H1 (cell line): ENCODE results near the gene ARHGEF39. TPM values are rescaled to one million over a fixed set of nuclear protein-coding genes. Genes with fewer than 3 reads are reported as not detected.

ENCODE experiments used
- CTCF ChIA-PET: fragments of 300-600 bp; sonication (Branson Sonifier 250); formaldehyde crosslinking; loops from one replicate; lab custom pipeline; 2021; ENCODE audit not compliant: partially characterized antibody; lab: Charles Lee
- POLR2A ChIA-PET: fragments of 300-600 bp; sonication (Branson Sonifier 250); formaldehyde crosslinking; loops from one replicate; lab custom pipeline; 2021; ENCODE audit warnings: inconsistent platforms; ENCODE audit not compliant: partially characterized antibody; lab: Charles Lee
- DNase-seq, 2 experiments: peaks; one replicate each; pipeline versions ENCODE4 v3.0.0 to v3.0.0-alpha.2; 2010 to 2022; ENCODE audit warnings: low spot score in 2 of 2, low read depth in 1 of 2, mixed read lengths in 1 of 2
- FAIRE-seq: peaks from 2 replicates; lab custom pipeline; 2011; peaks lifted over from hg19 to GRCh38; lab: Jason Lieb, UNC
- H2AFZ ChIP-seq: 2 replicates; pipeline ENCODE4 v1.8.1; 2012; ENCODE audit warnings: low read length, inconsistent platforms
- H2AK5ac ChIP-seq: 2 replicates; pipeline ENCODE4 v1.6.1; 2013; ENCODE audit warnings: low read depth, low read length
- H2BK120ac ChIP-seq: replicated peaks from 2 replicates; pipeline ENCODE3; 2013; ENCODE audit warnings: low read depth, low read length, inconsistent platforms
- H2BK12ac ChIP-seq: 2 replicates; pipeline ENCODE4 v1.6.1; 2013; ENCODE audit warnings: low read depth, low read length
- H2BK15ac ChIP-seq: 2 replicates; pipeline ENCODE4 v1.6.1; 2013; ENCODE audit warnings: low read length
- H2BK20ac ChIP-seq: 2 replicates; pipeline ENCODE4 v1.6.1; 2013; ENCODE audit warnings: low read length
- H2BK5ac ChIP-seq: 2 replicates; pipeline ENCODE4 v1.6.1; 2013; ENCODE audit warnings: low read depth, low read length
- H3K14ac ChIP-seq: 2 replicates; pipeline ENCODE4 v1.6.1; 2013; ENCODE audit warnings: inconsistent platforms; ENCODE audit not compliant: insufficient read length
- H3K18ac ChIP-seq: 2 replicates; pipeline ENCODE4 v1.6.1; 2013; ENCODE audit warnings: low read length; ENCODE audit errors: extremely low read depth
- H3K23ac ChIP-seq: 2 replicates; pipeline ENCODE4 v1.6.1; 2013; ENCODE audit warnings: inconsistent platforms; ENCODE audit not compliant: insufficient read length
- H3K23me2 ChIP-seq: 2 replicates; pipeline ENCODE4 v1.6.1; 2013; ENCODE audit warnings: low read depth, low read length
- H3K27ac ChIP-seq: 2 replicates; pipeline ENCODE4 v1.6.1; 2011; ENCODE audit warnings: low read depth, low read length, inconsistent platforms
- H3K27me3 ChIP-seq, 4 experiments: replicated peaks in 1 of 4; 1 replicate in 1 of 4; 2 replicates in 3 of 4; pipeline versions ENCODE4 v1.6.1 to v1.8.1; 2011 to 2013; ENCODE audit warnings: low read length in 3 of 4, mild to moderate bottlenecking in 3 of 4, inconsistent platforms in 2 of 4, mixed read lengths in 2 of 4, moderate library complexity in 1 of 4; ENCODE audit not compliant: control insufficient read depth in 3 of 4, insufficient read depth in 3 of 4; ENCODE audit errors: extremely low read depth in 1 of 4
- H3K36me3 ChIP-seq, 4 experiments: 2 replicates each; pipeline versions ENCODE4 v1.6.1 to v1.8.1; 2011 to 2013; ENCODE audit warnings: mild to moderate bottlenecking in 4 of 4, low read length in 3 of 4, moderate library complexity in 2 of 4, control low read depth in 1 of 4, inconsistent platforms in 1 of 4; ENCODE audit not compliant: insufficient read depth in 4 of 4, control insufficient read depth in 2 of 4
- H3K4ac ChIP-seq: replicated peaks from 2 replicates; pipeline ENCODE3; 2013; ENCODE audit warnings: low read length, low read depth, mixed read lengths, inconsistent platforms; ENCODE audit not compliant: insufficient read length
- H3K4me1 ChIP-seq, 4 experiments: replicated peaks in 1 of 4; 1 replicate in 1 of 4; 2 replicates in 3 of 4; pipeline versions ENCODE4 v1.6.1 to v1.8.1; 2011 to 2013; ENCODE audit warnings: low read length in 3 of 4, inconsistent platforms in 2 of 4, mixed read lengths in 1 of 4; ENCODE audit not compliant: insufficient read depth in 4 of 4, control insufficient read depth in 3 of 4
- H3K4me2 ChIP-seq, 2 experiments: 2 replicates each; pipeline versions ENCODE4 v1.6.1 to v1.8.1; 2011 to 2013; ENCODE audit warnings: low read depth in 2 of 2, low read length in 2 of 2, control low read depth in 1 of 2, inconsistent platforms in 1 of 2, mild to moderate bottlenecking in 1 of 2; ENCODE audit not compliant: insufficient read depth in 1 of 2
- H3K4me3 ChIP-seq, 4 experiments: fragments of 200-600, 300-600 bp in 1 of 4; sonication (generic), shearing (Covaris generic), sonication (Bioruptor Twin) in 1 of 4; 2 replicates each; pipeline versions ENCODE4 v1.5.1 to v1.8.1; 2011 to 2016; ENCODE audit warnings: low read length in 4 of 4, low read depth in 3 of 4, control low read depth in 2 of 4, inconsistent platforms in 2 of 4, mild to moderate bottlenecking in 2 of 4, mixed read lengths in 1 of 4, moderate library complexity in 1 of 4; ENCODE audit not compliant: insufficient read depth in 2 of 4; ENCODE audit errors: extremely low read depth in 1 of 4
- H3K56ac ChIP-seq: replicated peaks from 2 replicates; pipeline ENCODE3; 2013; ENCODE audit warnings: low read depth, mild to moderate bottlenecking, mixed read lengths, low read length, inconsistent platforms; ENCODE audit not compliant: insufficient read length
- H3K79me1 ChIP-seq: 2 replicates; pipeline ENCODE4 v1.6.1; 2013; ENCODE audit warnings: low read depth, low read length, control low read depth
- H3K79me2 ChIP-seq, 2 experiments: 2 replicates each; pipeline versions ENCODE4 v1.6.1 to v1.8.1; 2012 to 2013; ENCODE audit warnings: low read length in 2 of 2, mild to moderate bottlenecking in 2 of 2, inconsistent platforms in 1 of 2; ENCODE audit not compliant: insufficient read depth in 2 of 2, control insufficient read depth in 1 of 2
- H3K9ac ChIP-seq, 4 experiments: replicated peaks in 1 of 4; 1 replicate in 1 of 4; 2 replicates in 3 of 4; pipeline versions ENCODE4 v1.6.1 to v1.8.1; 2011 to 2013; ENCODE audit warnings: low read depth in 3 of 4, low read length in 3 of 4, control low read depth in 2 of 4, mild to moderate bottlenecking in 2 of 4, moderate library complexity in 2 of 4, inconsistent platforms in 1 of 4; ENCODE audit errors: extremely low read depth in 1 of 4
- H3K9me3 ChIP-seq, 2 experiments: 2 replicates each; pipeline versions ENCODE4 v1.6.1 to v1.8.1; 2012 to 2013; ENCODE audit warnings: mild to moderate bottlenecking in 2 of 2, moderate library complexity in 2 of 2, control low read depth in 1 of 2, inconsistent platforms in 1 of 2, low read depth in 1 of 2, low read length in 1 of 2, mixed read lengths in 1 of 2; ENCODE audit not compliant: insufficient read depth in 2 of 2
- H4K20me1 ChIP-seq, 2 experiments: replicated peaks in 1 of 2; 2 replicates each; pipeline versions ENCODE3 to v1.8.1; 2011 to 2013; ENCODE audit warnings: inconsistent platforms in 2 of 2, low read length in 2 of 2, mild to moderate bottlenecking in 1 of 2; ENCODE audit not compliant: insufficient read depth in 2 of 2, control insufficient read depth in 1 of 2
- H4K5ac ChIP-seq: 2 replicates; pipeline ENCODE4 v1.6.1; 2013; ENCODE audit warnings: low read length, low read depth, mixed read lengths, inconsistent platforms; ENCODE audit not compliant: insufficient read length
- H4K8ac ChIP-seq: 2 replicates; pipeline ENCODE4 v1.8.0; 2013; ENCODE audit warnings: mild to moderate bottlenecking, moderate library complexity, low read length, inconsistent platforms; ENCODE audit not compliant: insufficient read depth; ENCODE audit errors: extremely low read depth
- H4K91ac ChIP-seq: replicated peaks from 2 replicates; pipeline ENCODE3; 2013; ENCODE audit warnings: low read length, mixed read lengths, inconsistent platforms; ENCODE audit not compliant: insufficient read length
- EGR1 ChIP-seq: IDR thresholded peaks from 2 replicates; pipeline ENCODE4 v1.6.1; 2011; ENCODE audit warnings: low read depth, low read length, borderline replicate concordance
- EZH2 ChIP-seq: fragments of 200-600 bp; sonication (generic); IDR thresholded peaks from 2 replicates; pipeline ENCODE4 v1.7.1; 2012; ENCODE audit warnings: low read depth, mild to moderate bottlenecking, moderate library complexity, low read length, inconsistent platforms; ENCODE audit not compliant: severe bottlenecking
- WGBS, 2 experiments: shearing (Covaris generic) in 1 of 2; methylation state at CpG; one replicate each; pipeline versions ENCODE4 v1.1.6 to v1.1.7; 2013 to 2015; ENCODE audit warnings: low lambda C conversion rate in 2 of 2, mixed read lengths in 2 of 2, inconsistent platforms in 1 of 2, low coverage in 1 of 2, missing lambda C conversion rate in 1 of 2; ENCODE audit not compliant: insufficient replicate concordance in 2 of 2, insufficient coverage in 1 of 2, insufficient read length in 1 of 2; ENCODE audit errors: extremely low coverage in 1 of 2, missing lambda C conversion rate in 1 of 2; 5-methylcytosine and 5-hydroxymethylcytosine counted together
- polyA plus RNA-seq, 7 experiments: library from polyadenylated mRNA; depleted of rRNA in 3 of 7; stranded (reverse) in 5 of 7; unstranded in 2 of 7; fragments of >200 nt in 5 of 7; fragments of 200-250 nt in 2 of 7; gene quantifications; 1 replicate in 5 of 7; 2 replicates in 1 of 7; 4 replicates in 1 of 7; pipeline versions ENCODE4 v1.2.1 to v1.2.3, GENCODE V29; 2011 to 2013; ENCODE audit warnings: missing spikeins in 2 of 7, mixed read lengths in 2 of 7
- total RNA-seq: library from RNA; stranded (reverse); fragmentation: NEBNext Ultra II Directional; extraction: Animal tissue kit (Norgen Biotek cat#: 25700); gene quantifications from 2 replicates; pipeline ENCODE4 v1.2.1, GENCODE V29; 2021

Gene ARHGEF39
- total and polyA plus RNA-seq, 2 of the 8 experiments (the other 6 are each of a cell fraction or from before 2014, with no cell fraction given) = 18.6 to 18.7 TPM

- H2AK5ac ChIP-seq = no peak overlapping the region
- no peak overlapping the region for H4K8ac ChIP-seq
- H3K27ac ChIP-seq = no peak overlapping the region
- POLR2A ChIA-PET = no interaction called here
- H3K23ac ChIP-seq = no peak overlapping the region
- H2BK12ac ChIP-seq = no peak overlapping the region
- no peak overlapping the region for H4K5ac ChIP-seq
- no peak overlapping the region for H3K14ac ChIP-seq
- no peak overlapping the region for H3K18ac ChIP-seq
- H3K4me3 ChIP-seq = no peak overlapping the region
- WGBS, 2 experiments = 86% methylated on average over 9 of the region's 9 CpGs; no CpG with 5 or more reads in 1 of the 2 experiments
- H3K56ac ChIP-seq = no peak overlapping the region
- no peak overlapping the region for H3K4ac ChIP-seq
- no peak overlapping the region for H2BK15ac ChIP-seq
- H3K27me3 ChIP-seq = no peaks in the 10 kb centered on the region
- FAIRE-seq = no peak
- peaks cover 0 to 2% of the 10 kb centered on the region in 2 experiments; a peak in 1 of 4 replicates for H3K9me3 ChIP-seq
- H4K91ac ChIP-seq = no peak overlapping the region
- H3K4me2 ChIP-seq = no peak overlapping the region
- H3K23me2 ChIP-seq = no peaks in the 10 kb centered on the region
- no peaks in the 10 kb centered on the region for H3K79me1 ChIP-seq
- H3K79me2 ChIP-seq = no peaks in the 10 kb centered on the region
- H2BK20ac ChIP-seq = no peak overlapping the region
- no peaks in the 10 kb centered on the region for H3K36me3 ChIP-seq
- TF ChIP-seq EGR1 (no peak), EZH2 (no peak)
- no peak for DNase-seq
- H4K20me1 ChIP-seq = no peaks in the 10 kb centered on the region
- no peaks in the 10 kb centered on the region for H3K4me1 ChIP-seq
- no peak overlapping the region for H3K9ac ChIP-seq
- H2AFZ ChIP-seq = no peak overlapping the region
- CTCF ChIA-PET = interaction anchor here (1.8 to 1.9 kb wide), 2 partner anchors 11 to 24 kb away, joined by 5 read pairs; no protein-coding TSS in a partner anchor
- H2BK5ac ChIP-seq = no peak overlapping the region
- H2BK120ac ChIP-seq = no peak overlapping the region
These were observed 28.7 kb downstream of the ARHGEF39 start for GRCh38 chr9:35636135-35636876.
